Measurements from ENCODE around the gene GLIPR1L2. TPM values are rescaled to one million over a fixed set of nuclear protein-coding genes. Genes with fewer than 3 reads are reported as not detected.

GLIPR1L2 gene
- total RNA-seq, 1 donor from 2014 or later: 0.25 TPM

DNA sequence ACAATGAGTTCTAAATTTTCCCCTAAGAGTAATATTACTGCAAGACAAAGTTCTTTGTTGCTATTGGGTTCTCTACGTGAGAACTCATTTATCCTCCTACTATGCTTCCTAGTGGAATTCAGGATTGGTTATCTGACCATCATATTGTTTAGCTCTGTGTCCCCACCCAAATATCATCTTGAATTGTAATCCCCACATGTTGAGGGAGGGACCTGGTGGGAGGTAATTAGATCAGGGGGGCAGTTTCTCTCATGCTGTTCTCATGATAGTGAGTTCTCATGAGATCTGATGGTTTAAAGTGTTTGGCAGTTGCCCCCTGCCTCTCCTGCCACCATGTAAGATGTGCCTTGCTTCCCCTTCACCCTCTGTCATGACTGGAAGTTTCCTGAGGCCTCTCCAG, 36.6 kb downstream of the GLIPR1L2 start:
- H3K9ac ChIP-seq (ENCODE audit: low read length): no peak overlapping the region
- DNase-seq (ENCODE audit: low read depth) (no peak), FAIRE-seq (no peak)
- Mint-ChIP-seq H3K27me3 (ENCODE audit: low read depth, unreplicated experiment) (no peaks in the 10 kb centered on the region), H3K4me3 (ENCODE audit: unreplicated experiment) (no peak overlapping the region), H3K36me3 (ENCODE audit: low read depth, unreplicated experiment) (peaks cover 2% of the 10 kb centered on the region), H3K4me1 (ENCODE audit: low read depth, unreplicated experiment) (no peaks in the 10 kb centered on the region), H3K27ac (ENCODE audit: unreplicated experiment) (no peak overlapping the region), H3K9me3 (ENCODE audit: unreplicated experiment) (peaks cover 30% of the 10 kb centered on the region)
- no peak overlapping the region for H3K4me3 ChIP-seq (ENCODE audit: insufficient read depth, low read depth, low read length)
- no peaks in the 10 kb centered on the region for H4K20me1 ChIP-seq (ENCODE audit: insufficient read depth, low read length)
- H3K4me1 ChIP-seq (ENCODE audit: insufficient read depth, low read length): no peaks in the 10 kb centered on the region
- H2AFZ ChIP-seq (ENCODE audit: low read depth, low read length): no peak overlapping the region
- peaks cover 11% of the 10 kb centered on the region for H3K9me3 ChIP-seq (ENCODE audit: insufficient read depth, low read depth, low read length)
- TF ChIP-seq, protein P1, sequence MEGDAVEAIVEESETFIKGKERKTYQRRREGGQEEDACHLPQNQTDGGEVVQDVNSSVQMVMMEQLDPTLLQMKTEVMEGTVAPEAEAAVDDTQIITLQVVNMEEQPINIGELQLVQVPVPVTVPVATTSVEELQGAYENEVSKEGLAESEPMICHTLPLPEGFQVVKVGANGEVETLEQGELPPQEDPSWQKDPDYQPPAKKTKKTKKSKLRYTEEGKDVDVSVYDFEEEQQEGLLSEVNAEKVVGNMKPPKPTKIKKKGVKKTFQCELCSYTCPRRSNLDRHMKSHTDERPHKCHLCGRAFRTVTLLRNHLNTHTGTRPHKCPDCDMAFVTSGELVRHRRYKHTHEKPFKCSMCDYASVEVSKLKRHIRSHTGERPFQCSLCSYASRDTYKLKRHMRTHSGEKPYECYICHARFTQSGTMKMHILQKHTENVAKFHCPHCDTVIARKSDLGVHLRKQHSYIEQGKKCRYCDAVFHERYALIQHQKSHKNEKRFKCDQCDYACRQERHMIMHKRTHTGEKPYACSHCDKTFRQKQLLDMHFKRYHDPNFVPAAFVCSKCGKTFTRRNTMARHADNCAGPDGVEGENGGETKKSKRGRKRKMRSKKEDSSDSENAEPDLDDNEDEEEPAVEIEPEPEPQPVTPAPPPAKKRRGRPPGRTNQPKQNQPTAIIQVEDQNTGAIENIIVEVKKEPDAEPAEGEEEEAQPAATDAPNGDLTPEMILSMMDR (IDR thresholded peaks at IDR 0.05; ENCODE audit: insufficient read depth, low read depth, low read length): no peak
- no peak for TF ChIP-seq EZH2 (IDR thresholded peaks at IDR 0.05; ENCODE audit: insufficient read depth, low read length)
- H3K27me3 ChIP-seq (ENCODE audit: insufficient read depth, low read length): no peaks in the 10 kb centered on the region
- H3K79me2 ChIP-seq (ENCODE audit: insufficient read depth, low read length): no peaks in the 10 kb centered on the region
- no peaks in the 10 kb centered on the region for H3K36me3 ChIP-seq (ENCODE audit: insufficient read depth, low read length)
- no peak overlapping the region for H3K27ac ChIP-seq (ENCODE audit: low read depth, low read length)
- H3K4me2 ChIP-seq (ENCODE audit: low read length): no peak overlapping the region

DNA sequence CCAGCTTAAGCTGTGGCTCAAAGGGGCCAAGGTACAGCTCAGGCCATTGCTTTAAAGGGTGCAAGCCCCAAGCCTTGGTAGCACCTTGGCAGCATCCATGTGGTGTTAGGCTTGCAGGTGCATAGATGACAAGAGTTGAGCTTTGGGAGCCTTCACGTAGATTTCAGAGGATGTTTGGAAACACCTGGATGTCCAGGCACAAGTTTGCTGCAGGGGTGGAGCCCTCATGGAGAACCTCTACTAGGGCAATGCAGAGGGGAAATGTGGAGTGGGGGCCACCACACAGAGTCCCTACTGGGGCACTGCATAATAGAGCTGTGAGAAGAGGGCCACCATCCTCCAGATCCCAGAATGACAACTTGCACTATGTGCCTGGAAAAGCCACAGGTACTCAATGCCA, 37.9 kb downstream of the GLIPR1L2 start:
- no peak overlapping the region for H3K4me2 ChIP-seq (ENCODE audit: low read length)
- no peaks in the 10 kb centered on the region for H4K20me1 ChIP-seq (ENCODE audit: insufficient read depth, low read length)
- FAIRE-seq (no peak), DNase-seq (ENCODE audit: low read depth) (no peak)
- H3K4me1 ChIP-seq (ENCODE audit: insufficient read depth, low read length): no peaks in the 10 kb centered on the region
- H3K4me1 Mint-ChIP-seq (ENCODE audit: low read depth, unreplicated experiment): no peaks in the 10 kb centered on the region
- TF ChIP-seq, protein P1 (IDR thresholded peaks at IDR 0.05; ENCODE audit: insufficient read depth, low read depth, low read length): no peak
- no peak for TF ChIP-seq EZH2 (IDR thresholded peaks at IDR 0.05; ENCODE audit: insufficient read depth, low read length)
- H3K36me3 ChIP-seq (ENCODE audit: insufficient read depth, low read length): no peaks in the 10 kb centered on the region
- H2AFZ ChIP-seq (ENCODE audit: low read depth, low read length): no peak overlapping the region
- H3K4me3 ChIP-seq (ENCODE audit: insufficient read depth, low read depth, low read length): no peak overlapping the region
- H3K27ac Mint-ChIP-seq (ENCODE audit: unreplicated experiment): no peak overlapping the region
- peaks cover 32% of the 10 kb centered on the region for H3K9me3 Mint-ChIP-seq (ENCODE audit: unreplicated experiment)
- H3K9ac ChIP-seq (ENCODE audit: low read length): no peak overlapping the region
- H3K27ac ChIP-seq (ENCODE audit: low read depth, low read length): no peak overlapping the region
- H3K27me3 Mint-ChIP-seq (ENCODE audit: low read depth, unreplicated experiment): no peaks in the 10 kb centered on the region
- H3K9me3 ChIP-seq (ENCODE audit: insufficient read depth, low read depth, low read length): peaks cover 11% of the 10 kb centered on the region
- H3K79me2 ChIP-seq (ENCODE audit: insufficient read depth, low read length): no peaks in the 10 kb centered on the region
- H3K4me3 Mint-ChIP-seq (ENCODE audit: unreplicated experiment): no peak overlapping the region
- H3K27me3 ChIP-seq (ENCODE audit: insufficient read depth, low read length): no peaks in the 10 kb centered on the region
- peaks cover 2% of the 10 kb centered on the region for H3K36me3 Mint-ChIP-seq (ENCODE audit: low read depth, unreplicated experiment)

DNA sequence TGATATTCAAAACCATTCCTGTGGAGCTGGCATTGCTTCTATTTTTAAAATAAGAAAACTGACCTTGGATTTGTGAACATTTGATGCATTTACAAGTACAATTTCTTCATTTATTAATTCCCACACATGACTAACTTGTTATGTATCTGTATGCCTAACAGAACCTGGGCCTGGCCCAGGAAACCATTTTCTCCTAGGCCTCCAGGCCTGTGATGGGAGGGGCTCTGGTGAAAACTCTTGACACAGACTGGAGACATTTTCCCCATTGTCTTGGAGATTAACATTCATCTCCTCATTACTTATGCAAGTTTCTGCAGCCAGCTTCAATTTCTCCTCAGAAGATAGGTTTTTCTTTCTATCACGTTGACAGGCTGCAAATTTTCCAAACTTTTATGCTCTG, 42.0 kb downstream of the GLIPR1L2 start:
- Mint-ChIP-seq H3K4me1 (ENCODE audit: low read depth, unreplicated experiment) (no peaks in the 10 kb centered on the region), H3K4me3 (ENCODE audit: unreplicated experiment) (no peak overlapping the region), H3K36me3 (ENCODE audit: low read depth, unreplicated experiment) (no peaks in the 10 kb centered on the region), H3K27ac (ENCODE audit: unreplicated experiment) (no peak overlapping the region), H3K27me3 (ENCODE audit: low read depth, unreplicated experiment) (no peaks in the 10 kb centered on the region), H3K9me3 (ENCODE audit: unreplicated experiment) (peaks cover 27% of the 10 kb centered on the region)
- no peaks in the 10 kb centered on the region for H4K20me1 ChIP-seq (ENCODE audit: insufficient read depth, low read length)
- no peak overlapping the region for H3K9ac ChIP-seq (ENCODE audit: low read length)
- FAIRE-seq (no peak), DNase-seq (ENCODE audit: low read depth) (no peak)
- H3K4me1 ChIP-seq (ENCODE audit: insufficient read depth, low read length): no peaks in the 10 kb centered on the region
- H2AFZ ChIP-seq (ENCODE audit: low read depth, low read length): no peak overlapping the region
- no peaks in the 10 kb centered on the region for H3K36me3 ChIP-seq (ENCODE audit: insufficient read depth, low read length)
- H3K9me3 ChIP-seq (ENCODE audit: insufficient read depth, low read depth, low read length): peaks cover 7% of the 10 kb centered on the region
- no peak overlapping the region for H3K4me3 ChIP-seq (ENCODE audit: insufficient read depth, low read depth, low read length)
- no peak overlapping the region for H3K27ac ChIP-seq (ENCODE audit: low read depth, low read length)
- no peaks in the 10 kb centered on the region for H3K79me2 ChIP-seq (ENCODE audit: insufficient read depth, low read length)
- no peak for TF ChIP-seq EZH2 (IDR thresholded peaks at IDR 0.05; ENCODE audit: insufficient read depth, low read length)
- TF ChIP-seq, protein P1 (IDR thresholded peaks at IDR 0.05; ENCODE audit: insufficient read depth, low read depth, low read length): no peak
- no peaks in the 10 kb centered on the region for H3K27me3 ChIP-seq (ENCODE audit: insufficient read depth, low read length)
- no peak overlapping the region for H3K4me2 ChIP-seq (ENCODE audit: low read length)

Data from astrocyte (in vitro differentiated cells and primary cell).